ENCODE results near the gene RPS27L. TPM values are rescaled to one million over a fixed set of nuclear protein-coding genes. Genes with fewer than 3 reads are reported as not detected.

The RPS27L gene
- total and polyA plus RNA-seq, 2 donors (not counting 1 experiment from before 2014, with no cell fraction given): 21.6 to 50.9 TPM

- Histone ChIP-seq H3K36me3 (replicated peaks in 1 of 2; ENCODE audit: control extremely low read depth in 1 of 2, control insufficient read depth in 1 of 2, extremely low read depth in 1 of 2, insufficient read depth in 2 of 2, low read length in 1 of 2) (peaks cover 0 to 6% of the 10 kb centered on the region in 2 experiments), H4K20me1 (ENCODE audit: control insufficient read depth, insufficient read depth, low read length, poor library complexity, severe bottlenecking) (peaks cover 4% of the 10 kb centered on the region), H3K9ac (ENCODE audit: low read length) (no peak overlapping the region), H3K4me2 (replicated peaks; ENCODE audit: low read depth, low read length, poor library complexity, severe bottlenecking) (no peak overlapping the region), H3K4me3 (ENCODE audit: control extremely low read depth in 1 of 5, extremely low read depth in 1 of 5, insufficient read depth in 1 of 5, low read depth in 2 of 5, low read length in 4 of 5) (no peak overlapping the region), H2AFZ (ENCODE audit: insufficient read depth, low read depth, low read length, poor library complexity, severe bottlenecking) (no peak overlapping the region), H3K27ac (ENCODE audit: low read length in 2 of 2) (no peak overlapping the region), H3K9me3 (ENCODE audit: control extremely low read depth in 1 of 3, control insufficient read depth in 2 of 3, insufficient read depth in 1 of 3, low read length in 2 of 3) (no peaks in the 10 kb centered on the region), H3K79me2 (ENCODE audit: control insufficient read depth, insufficient read depth, low read length) (no peaks in the 10 kb centered on the region), H3K27me3 (replicated peaks in 1 of 4; ENCODE audit: control extremely low read depth in 1 of 4, control insufficient read depth in 3 of 4, insufficient read depth in 4 of 4, low read length in 3 of 4) (no peaks in the 10 kb centered on the region), H3K4me1 (ENCODE audit: control insufficient read depth in 2 of 2, insufficient read depth in 2 of 2, low read length in 2 of 2) (no peaks in the 10 kb centered on the region)
- ChIA-PET CTCF (no interaction called here), POLR2A (no interaction called here)
- 94% methylated on average over 2 of the region's 3 CpGs for whole genome bisulfite sequencing (ENCODE audit: insufficient coverage)
- H3K27ac Mint-ChIP-seq: no peak overlapping the region
- peaks cover 6% of the 10 kb centered on the region for H3K4me1 Mint-ChIP-seq
- no peaks in the 10 kb centered on the region for H3K9me3 Mint-ChIP-seq (ENCODE audit: insufficient read depth)
- TF ChIP-seq CTCF (IDR thresholded peaks at IDR 0.05) (no peak), EZH2 (IDR thresholded peaks at IDR 0.05; ENCODE audit: borderline replicate concordance, insufficient read depth, low read depth, low read length, poor library complexity, severe bottlenecking) (no peak)
- intact Hi-C loops (cut with micrococcal nuclease): no loop called here
- ATAC-seq (ENCODE audit: low read depth) (no peak), DNase-seq (no peak)
- no peaks in the 10 kb centered on the region for H3K27me3 Mint-ChIP-seq
- H3K4me3 Mint-ChIP-seq: no peak overlapping the region
Measured at GRCh38 chr15:63135804-63136203, 21.5 kb downstream of the RPS27L start.

GRCh38 chr15:63135281-63135680 lies 22.0 kb downstream of the RPS27L start:
- H3K9ac ChIP-seq (ENCODE audit: low read length): no peak overlapping the region
- no peaks in the 10 kb centered on the region for H3K79me2 ChIP-seq (ENCODE audit: control insufficient read depth, insufficient read depth, low read length)
- no peak for DNase-seq
- H3K4me2 ChIP-seq (replicated peaks; ENCODE audit: low read depth, low read length, poor library complexity, severe bottlenecking): no peak overlapping the region
- no peak overlapping the region for H3K27ac ChIP-seq (ENCODE audit: low read length in 2 of 2)
- no peaks in the 10 kb centered on the region for H3K9me3 Mint-ChIP-seq (ENCODE audit: insufficient read depth)
- TF ChIP-seq CTCF (IDR thresholded peaks at IDR 0.05) (no peak), EZH2 (IDR thresholded peaks at IDR 0.05; ENCODE audit: borderline replicate concordance, insufficient read depth, low read depth, low read length, poor library complexity, severe bottlenecking) (no peak)
- ChIA-PET CTCF (no interaction called here), POLR2A (no interaction called here)
- H3K4me3 Mint-ChIP-seq: no peak overlapping the region
- WGBS (ENCODE audit: insufficient coverage): 96% methylated on average over 5 of the region's 5 CpGs
- H3K9me3 ChIP-seq (ENCODE audit: control extremely low read depth in 1 of 3, control insufficient read depth in 2 of 3, insufficient read depth in 1 of 3, low read length in 2 of 3): no peaks in the 10 kb centered on the region
- no peak overlapping the region for H3K4me3 ChIP-seq (ENCODE audit: control extremely low read depth in 1 of 5, extremely low read depth in 1 of 5, insufficient read depth in 1 of 5, low read depth in 2 of 5, low read length in 4 of 5)
- H3K4me1 Mint-ChIP-seq: peaks cover 6% of the 10 kb centered on the region
- no peaks in the 10 kb centered on the region for H3K27me3 Mint-ChIP-seq
- H3K27ac Mint-ChIP-seq: no peak overlapping the region
- peaks cover 4% of the 10 kb centered on the region for H4K20me1 ChIP-seq (ENCODE audit: control insufficient read depth, insufficient read depth, low read length, poor library complexity, severe bottlenecking)
- no peaks in the 10 kb centered on the region for H3K4me1 ChIP-seq (ENCODE audit: control insufficient read depth in 2 of 2, insufficient read depth in 2 of 2, low read length in 2 of 2)
- no peak for ATAC-seq (ENCODE audit: low read depth)
- intact Hi-C loops (cut with micrococcal nuclease): no loop called here
- H3K27me3 ChIP-seq (replicated peaks in 1 of 4; ENCODE audit: control extremely low read depth in 1 of 4, control insufficient read depth in 3 of 4, insufficient read depth in 4 of 4, low read length in 3 of 4): no peaks in the 10 kb centered on the region
- no peak overlapping the region for H2AFZ ChIP-seq (ENCODE audit: insufficient read depth, low read depth, low read length, poor library complexity, severe bottlenecking)
- peaks cover 0 to 9% of the 10 kb centered on the region in 2 experiments for H3K36me3 ChIP-seq (replicated peaks in 1 of 2; ENCODE audit: control extremely low read depth in 1 of 2, control insufficient read depth in 1 of 2, extremely low read depth in 1 of 2, insufficient read depth in 2 of 2, low read length in 1 of 2)
